HL-60/S4 (cell line): ENCODE measurements around the gene CD81.
"Not testable (repeated sequence)": the region's sequence is repeated elsewhere in the genome, so short reads cannot be mapped to it uniquely, and the experiment has no call there.

Experiments used
- in situ Hi-C: fragments of 300-500 bp; cut with MboI; formaldehyde crosslinking; loops from 2 replicates; pipeline ENCODE4 v1.14.3; 2022; ENCODE audit warnings: low sequenced_read_pairs

Gene CD81, protein sequence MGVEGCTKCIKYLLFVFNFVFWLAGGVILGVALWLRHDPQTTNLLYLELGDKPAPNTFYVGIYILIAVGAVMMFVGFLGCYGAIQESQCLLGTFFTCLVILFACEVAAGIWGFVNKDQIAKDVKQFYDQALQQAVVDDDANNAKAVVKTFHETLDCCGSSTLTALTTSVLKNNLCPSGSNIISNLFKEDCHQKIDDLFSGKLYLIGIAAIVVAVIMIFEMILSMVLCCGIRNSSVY

DNA sequence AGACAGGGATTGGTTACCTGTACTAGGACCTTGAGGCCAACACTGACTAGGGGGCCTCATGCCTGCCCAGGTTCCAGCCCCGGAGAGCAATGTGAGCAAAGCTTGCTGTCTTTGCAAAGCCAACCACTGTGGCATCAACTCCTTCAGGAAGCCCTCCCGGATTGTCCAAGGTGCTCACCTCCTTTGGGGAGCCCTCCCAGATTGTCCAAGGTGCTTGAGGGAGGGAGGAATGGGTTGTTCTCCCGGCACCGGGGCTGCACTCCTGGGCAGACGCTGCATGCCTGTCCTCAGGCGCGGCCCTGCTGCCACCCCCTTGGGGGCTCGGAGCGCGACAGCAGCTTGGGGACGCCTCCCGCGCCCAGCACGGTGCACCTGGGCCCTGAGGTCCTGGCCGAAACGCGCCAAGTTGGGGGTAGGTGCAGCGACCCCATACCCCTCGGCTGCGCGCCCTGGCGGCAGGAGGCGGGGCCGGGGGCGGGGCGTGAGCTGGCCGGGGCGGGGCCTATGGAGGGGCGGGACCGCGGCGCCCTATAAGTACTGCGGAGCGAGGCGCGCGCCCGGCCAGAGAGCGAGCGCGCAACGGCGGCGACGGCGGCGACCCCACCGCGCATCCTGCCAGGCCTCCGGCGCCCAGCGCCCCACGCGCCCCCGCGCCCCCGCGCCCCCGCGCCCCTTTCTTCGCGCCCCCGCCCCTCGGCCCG is at the start of gene CD81:
TSS of gene CD81 (plus strand) at position 560 of the 701 bp plus-strand sequence. CDS start 240 bp downstream, outside the sequence.
- in situ Hi-C loops = no loop called here

- in situ Hi-C loops = no loop called here
Observed at GRCh38 chr11:2328021-2328420, 49.1 kb upstream of the CD81 start.

- in situ Hi-C loops = no loop called here
Observed at GRCh38 chr11:2328656-2329354, 48.3 kb upstream of the CD81 start.

GRCh38 chr11:2329551-2329950 is 47.6 kb upstream of the CD81 start:
- in situ Hi-C loops = no loop called here

DNA sequence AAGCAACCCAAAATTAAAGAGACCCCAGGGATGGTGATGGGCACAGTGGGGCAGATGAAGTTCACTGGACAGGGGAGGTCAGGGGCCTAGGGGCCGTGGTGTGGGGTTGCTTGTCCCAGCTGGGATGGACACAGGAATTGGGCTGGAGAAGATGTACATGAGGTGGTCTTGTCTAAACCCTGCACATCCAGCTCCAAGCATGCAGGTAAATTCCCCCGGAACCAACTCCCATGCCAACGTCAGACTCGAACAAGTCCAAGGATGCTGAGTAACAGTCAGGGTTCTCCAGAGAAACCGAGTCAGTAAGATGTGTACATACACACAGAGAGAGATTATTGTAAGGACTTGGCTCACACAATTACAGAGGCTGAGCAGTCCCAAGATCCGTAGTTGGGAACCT is 46.4 kb upstream of the CD81 start:
- in situ Hi-C loops = no loop called here

GRCh38 chr11:2331404-2331803 is 45.7 kb upstream of the CD81 start:
- in situ Hi-C loops = no loop called here

DNA sequence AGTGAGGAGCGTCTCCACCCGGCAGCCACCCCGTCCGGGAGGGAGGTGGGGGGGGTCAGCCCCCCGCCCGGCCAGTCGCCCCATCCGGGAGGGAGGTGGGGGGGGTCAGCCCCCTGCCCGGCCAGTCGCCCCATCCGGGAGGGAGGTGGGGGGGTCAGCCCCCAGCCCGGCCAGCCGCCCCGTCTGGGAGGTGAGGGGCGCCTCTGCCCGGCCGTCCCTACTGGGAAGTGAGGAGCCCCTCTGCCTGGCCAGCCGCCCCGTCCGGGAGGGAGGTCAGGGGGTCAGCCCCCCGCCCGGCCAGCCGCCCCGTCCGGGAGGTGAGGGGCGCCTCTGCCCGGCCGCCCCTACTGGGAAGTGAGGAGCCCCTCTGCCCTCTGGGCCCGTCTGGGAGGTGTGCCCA is 44.5 kb upstream of the CD81 start:
- in situ Hi-C loops = not testable (repeated sequence)

DNA sequence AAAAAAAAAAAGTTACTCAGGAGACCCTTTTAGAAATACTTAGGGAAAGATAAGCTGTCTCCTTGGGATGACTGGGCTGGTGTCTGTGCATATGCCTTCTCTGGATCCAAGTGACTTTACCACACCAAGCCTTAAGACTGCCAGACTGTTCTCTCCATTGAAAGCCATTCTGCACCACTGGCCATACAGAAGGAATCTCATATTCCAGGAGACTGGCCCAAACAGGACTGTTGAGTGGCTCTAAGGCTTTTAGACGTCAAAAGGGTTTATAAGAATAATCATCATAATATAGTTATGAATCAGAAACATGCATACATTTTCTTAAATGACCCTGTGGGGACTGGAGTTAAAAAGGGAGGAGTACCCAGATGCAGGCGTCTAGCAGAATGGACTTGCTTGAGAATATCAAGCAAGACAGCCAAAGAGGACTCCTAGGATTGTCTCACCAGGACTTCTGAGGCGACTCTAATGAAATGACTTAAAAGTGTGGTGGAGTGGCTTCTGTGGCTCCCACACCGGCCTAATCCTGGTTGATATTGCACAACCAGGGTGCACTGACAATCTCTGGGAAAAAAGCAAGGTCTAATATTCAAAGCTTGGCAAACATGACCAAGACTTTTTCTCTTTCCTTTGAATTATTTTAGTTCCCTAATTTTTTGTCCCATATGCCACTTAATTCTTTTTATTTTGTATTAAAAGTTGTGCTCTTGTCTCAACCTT is 43.5 kb upstream of the CD81 start:
- in situ Hi-C loops = not testable (repeated sequence)

DNA sequence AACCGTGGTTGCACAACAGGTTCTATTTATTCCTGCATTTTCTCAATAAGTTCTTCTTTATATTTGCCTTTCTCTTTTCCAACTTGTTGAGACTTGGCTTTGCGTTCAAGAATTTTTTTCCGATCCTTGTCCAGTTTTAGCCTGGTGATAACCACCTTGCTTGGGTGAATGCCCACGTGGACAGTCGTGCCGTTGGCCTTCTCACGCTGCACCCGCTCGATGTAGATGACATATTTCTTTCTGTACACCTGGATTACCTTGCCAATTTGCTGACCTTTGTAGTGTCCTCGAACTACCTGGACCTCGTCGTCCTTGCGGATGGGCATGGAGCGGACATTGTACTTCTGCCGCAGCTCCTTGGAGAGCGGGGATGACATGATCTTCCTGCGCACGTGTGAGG is 41.8 kb upstream of the CD81 start:
- in situ Hi-C loops = not testable (repeated sequence)

DNA sequence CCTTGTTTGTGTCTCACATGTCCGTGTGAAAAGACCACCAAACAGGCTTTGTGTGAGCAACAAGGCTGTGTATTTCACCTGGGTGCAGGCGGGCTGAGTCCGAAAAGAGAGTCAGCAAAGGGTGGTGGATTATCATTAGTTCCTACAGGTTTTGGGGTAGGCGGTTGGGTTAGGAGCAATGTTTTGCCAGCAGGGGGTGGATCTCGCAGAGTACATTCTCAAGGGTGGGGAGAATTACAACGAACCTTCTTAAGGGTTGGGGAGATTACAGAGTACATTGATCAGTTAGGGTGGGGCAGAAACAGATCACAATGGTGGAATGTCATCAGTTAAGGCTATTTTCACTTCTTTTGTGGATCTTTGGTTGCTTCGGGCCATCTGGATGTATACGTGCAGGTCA is 38.4 kb upstream of the CD81 start:
- in situ Hi-C loops = not testable (repeated sequence)

DNA sequence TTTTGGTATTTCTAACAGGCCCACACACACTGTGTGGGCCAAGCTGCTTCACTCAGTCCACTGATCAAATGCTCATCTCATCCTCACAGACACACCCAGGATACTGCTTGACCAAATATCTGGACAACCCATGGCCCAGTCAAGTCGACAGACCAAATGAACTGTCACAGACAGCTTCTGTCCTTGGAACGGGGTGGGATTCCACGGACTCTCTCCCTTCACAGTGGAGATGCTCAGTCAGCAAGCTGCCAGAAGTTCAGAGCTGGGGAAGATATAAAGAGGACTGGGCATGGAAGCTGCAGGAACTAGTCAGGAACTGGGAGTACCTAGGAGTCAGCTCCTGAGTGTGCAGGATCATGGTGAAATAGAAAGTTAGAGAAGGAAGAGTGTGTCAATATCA is 34.6 kb upstream of the CD81 start:
- in situ Hi-C loops = no loop called here

DNA sequence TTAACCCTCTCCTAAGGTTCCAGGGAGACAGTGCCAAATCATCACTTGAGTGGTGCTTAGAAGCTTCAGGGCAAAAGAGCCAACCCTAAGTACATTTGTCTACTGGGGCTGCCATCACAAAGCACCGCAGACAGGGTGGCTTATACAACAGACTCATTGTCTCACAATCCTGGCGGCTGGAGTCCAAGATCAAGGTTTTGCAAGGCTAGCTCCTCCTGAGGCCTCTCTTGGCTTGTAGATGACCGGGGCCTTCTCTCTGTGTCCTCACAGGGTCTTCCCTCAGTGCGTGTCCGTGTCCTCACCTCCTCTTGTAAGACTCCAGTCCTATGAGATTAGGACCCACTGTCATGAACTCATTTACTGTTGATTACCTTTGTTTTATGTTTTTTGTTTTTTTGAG is 34.1 kb upstream of the CD81 start:
- in situ Hi-C loops = no loop called here

- in situ Hi-C loops = no loop called here
Observed at GRCh38 chr11:2343502-2343901, 33.6 kb upstream of the CD81 start.

GRCh38 chr11:2345050-2345449 is 32.1 kb upstream of the CD81 start:
- in situ Hi-C loops = no loop called here

DNA sequence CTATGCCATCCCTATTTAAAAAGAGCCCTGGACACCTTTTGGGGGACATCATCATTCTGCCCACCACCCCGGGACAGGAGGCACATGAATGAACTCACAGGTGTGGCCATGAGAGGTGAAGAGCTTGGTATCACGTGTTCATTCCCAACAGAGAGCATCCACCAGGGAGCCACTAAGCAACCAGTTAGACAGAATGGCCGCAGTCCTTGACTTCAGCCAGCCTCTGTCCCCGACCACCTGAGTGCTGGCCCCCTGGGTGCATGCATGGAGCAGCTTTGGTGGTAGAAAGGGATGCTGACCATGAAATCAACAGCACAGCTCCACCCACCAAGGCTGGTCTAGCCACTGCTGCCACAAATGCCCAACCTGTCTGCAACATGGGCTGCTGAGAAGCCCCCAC is 31.1 kb upstream of the CD81 start:
- in situ Hi-C loops = no loop called here

GRCh38 chr11:2346586-2347307 is 30.4 kb upstream of the CD81 start:
- in situ Hi-C loops = no loop called here

DNA sequence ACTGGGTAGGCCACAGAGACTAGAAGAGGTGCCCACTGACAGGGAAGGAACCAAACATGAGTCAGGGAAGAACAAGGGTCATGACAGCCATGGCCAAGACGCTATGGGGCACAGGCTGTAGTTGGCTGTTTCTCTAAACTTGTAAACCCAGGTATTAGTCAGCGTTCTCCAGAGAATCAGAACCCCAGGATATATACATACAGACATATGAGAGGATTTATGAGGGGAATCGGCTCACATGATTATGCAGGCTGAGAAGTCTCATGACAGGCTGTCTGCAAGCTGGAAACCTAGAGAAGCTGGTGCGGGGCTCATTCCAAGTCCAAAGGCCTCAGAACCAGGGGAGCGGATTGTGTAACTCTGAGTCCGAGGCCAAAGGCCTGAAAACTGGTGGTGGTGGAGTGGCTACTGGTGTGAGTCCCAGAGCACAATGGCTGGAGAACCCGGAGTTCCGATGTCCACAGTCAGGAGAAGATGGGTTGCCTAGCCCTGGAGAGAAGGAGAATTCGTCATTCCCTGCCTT is 29.7 kb upstream of the CD81 start:
- in situ Hi-C loops = no loop called here

DNA sequence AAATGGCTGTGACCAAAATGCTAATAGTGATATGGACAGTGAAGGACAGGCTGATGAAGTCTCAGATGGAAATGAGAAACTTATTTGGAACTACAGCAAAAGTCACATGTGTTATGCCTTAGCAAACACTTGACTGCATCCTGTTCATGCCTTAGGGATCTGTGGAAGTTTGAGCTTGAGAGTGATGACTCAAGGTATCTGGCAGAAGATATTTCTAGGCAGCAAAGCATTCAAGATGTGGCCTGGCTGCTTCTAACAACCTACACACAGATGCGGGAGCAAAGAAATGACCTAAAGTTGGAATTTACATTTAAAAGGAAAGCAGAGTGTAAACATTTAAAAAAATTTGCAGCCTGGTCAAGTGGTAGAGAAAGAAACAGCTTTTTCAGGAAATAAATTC is 28.1 kb upstream of the CD81 start:
- in situ Hi-C loops = no loop called here

DNA sequence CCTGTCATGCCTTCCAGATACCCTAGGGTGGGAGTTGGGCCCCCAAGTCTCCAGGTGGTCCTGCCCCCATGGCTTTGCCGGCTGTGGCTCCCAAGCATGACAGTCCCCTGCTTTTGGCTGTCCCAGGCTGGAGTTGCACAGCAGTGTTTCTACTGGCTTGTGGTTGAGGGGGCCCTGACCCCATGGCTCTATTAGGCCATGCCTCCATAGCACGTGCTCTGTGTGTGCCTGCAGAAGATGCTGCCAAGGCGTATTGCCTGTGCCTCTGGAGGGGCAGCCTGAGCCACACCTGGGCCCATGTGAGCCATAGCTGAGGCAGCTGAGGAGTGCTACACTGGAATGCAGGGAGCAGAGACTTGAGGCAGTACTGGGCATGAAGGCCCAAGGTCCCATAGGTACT is 25.4 kb upstream of the CD81 start:
- in situ Hi-C loops = no loop called here

DNA sequence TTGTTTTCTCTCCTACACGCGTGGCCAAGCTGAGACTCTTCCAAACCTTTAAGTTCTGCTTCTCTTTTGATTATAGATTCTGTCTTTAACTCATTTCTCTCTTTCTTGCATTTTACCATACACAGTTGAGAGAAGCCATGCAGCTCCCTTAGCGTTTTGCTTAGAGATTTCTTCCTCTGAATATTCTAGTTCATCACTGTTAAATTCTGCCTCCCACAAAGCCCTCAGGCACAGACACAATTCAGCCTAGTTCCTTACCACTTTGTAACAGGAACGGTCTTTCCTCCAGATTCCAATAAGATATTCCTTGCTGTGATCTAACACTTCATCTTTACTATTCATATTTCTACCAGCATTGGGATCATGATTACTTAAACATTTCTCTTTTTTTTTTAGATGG is 24.7 kb upstream of the CD81 start:
- in situ Hi-C loops = no loop called here
